RCC 7860 (cell line): ENCODE measurements around the gene CRKL.
"Not testable (repeated sequence)": the region's sequence is repeated elsewhere in the genome, so short reads cannot be mapped to it uniquely, and the experiment has no call there.

Experiments
- DNase-seq: peaks from one replicate; pipeline ENCODE4 v3.0.0-alpha.2; 2015; ENCODE audit warnings: low spot score
- FAIRE-seq: peaks from 2 replicates; lab custom pipeline; 2012; peaks lifted over from hg19 to GRCh38; lab: Jason Lieb, UNC

Gene CRKL

DNA sequence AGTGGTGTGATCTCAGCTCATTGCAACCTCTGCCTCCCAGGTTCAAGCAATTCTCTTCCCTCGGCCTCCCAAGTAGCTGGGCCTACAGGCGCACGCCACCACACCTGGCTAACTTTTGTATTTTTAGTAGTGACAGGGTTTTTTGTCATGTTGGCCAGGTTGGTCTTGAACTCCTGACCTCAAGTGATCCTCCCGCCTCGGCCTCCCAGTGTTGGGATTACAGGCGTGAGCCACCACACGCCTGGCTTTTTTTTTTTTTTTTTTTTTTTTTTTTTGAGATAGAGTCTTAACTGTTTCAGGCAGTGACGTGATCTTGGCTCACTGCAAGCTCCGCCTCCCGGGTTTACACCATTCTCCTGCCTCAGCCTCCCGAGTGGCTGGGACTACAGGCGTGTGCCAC lies 13.2 kb downstream of the CRKL start:
- FAIRE-seq, DNase-seq: not testable (repeated sequence)

DNA sequence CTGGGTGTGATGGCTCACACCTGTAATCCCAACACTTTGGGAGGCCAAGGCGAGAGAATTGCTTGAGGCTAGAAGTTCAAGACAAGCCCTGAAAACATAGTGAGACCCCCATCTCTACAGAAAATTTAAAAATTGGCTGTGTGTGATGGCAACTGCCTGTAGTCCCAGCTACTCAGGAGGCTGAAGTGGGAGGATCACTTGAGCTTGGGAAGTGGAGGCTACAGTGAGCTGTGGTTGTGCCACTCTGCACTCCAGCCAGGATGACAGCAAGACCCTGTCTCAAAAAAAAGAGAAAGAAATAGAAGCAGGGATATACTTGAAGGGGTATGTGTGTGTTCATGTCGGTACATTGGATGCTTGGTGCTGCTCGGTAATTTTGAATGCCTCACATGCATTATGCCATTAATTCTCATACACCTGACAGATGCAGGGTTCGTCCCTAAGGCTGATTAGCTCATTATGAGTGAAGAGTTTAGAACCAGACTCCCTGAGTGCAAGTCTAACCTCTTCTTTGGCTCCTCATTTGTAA lies 14.0 kb downstream of the CRKL start:
- FAIRE-seq (no peak), DNase-seq (no peak)

DNA sequence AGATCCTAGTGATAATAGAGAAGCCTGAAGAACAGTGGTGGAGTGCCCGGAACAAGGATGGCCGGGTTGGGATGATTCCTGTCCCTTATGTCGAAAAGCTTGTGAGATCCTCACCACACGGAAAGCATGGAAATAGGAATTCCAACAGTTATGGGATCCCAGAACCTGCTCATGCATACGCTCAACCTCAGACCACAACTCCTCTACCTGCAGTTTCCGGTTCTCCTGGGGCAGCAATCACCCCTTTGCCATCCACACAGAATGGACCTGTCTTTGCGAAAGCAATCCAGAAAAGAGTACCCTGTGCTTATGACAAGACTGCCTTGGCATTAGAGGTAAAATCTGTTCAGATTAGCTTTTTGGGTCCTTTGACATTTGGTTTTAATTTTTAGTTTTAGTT lies 16.7 kb downstream of the CRKL start:
- FAIRE-seq = no peak
- DNase-seq = no peak

DNA sequence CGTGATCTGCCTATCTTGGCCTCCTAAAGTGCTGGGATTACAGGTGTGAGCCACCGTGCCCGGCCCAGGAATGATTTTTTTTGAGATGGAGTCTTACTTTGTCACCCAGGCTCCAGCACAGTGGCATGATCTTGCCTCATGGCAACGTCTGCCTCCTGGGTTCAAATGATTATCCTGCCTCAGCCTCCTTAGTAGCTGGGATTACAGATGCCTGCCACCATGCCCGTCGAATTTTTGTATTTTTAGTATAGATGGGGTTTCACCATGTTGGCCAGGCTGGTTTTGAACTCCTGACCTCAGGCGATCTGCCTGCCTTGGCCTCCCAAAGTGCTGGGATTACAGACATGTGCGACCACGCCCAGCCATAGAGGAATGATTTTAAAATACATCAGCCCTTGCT lies 17.8 kb downstream of the CRKL start:
- DNase-seq, FAIRE-seq: not testable (repeated sequence)

DNA sequence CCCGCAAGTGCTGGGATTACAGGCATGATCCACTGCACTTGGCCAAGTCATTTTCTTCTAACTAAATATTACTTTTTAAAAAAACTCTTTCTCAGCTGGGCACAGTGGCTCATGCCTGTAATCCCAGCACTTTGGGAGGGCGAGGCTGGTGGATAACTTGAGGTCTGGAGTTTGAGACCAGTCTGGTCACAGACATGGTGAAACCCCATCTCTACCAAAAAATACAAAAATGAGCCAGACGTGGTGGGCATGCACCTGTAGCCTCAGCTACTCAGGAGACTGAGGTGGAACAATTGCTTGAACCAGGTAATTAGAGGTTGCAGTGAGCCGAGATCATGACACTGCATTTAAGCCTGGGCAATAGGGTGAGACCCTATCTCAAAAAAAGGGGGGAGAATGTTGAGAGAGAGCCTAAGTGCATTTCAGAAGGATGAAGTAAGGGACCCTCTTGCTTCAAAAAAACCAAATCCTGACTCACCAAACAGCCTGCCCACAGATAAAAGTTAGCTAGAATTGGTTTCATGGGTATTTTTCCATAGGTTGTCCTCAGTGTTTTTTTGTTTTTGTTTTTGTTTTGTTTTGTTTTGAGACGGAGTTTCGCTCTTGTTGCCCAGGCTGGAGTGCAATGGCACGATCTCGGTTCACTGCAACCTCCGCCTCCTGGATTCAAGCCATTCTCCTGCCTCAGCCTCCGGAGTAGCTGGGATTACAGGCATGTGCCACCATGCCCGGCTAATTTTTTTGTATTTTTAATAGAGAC lies 18.8 kb downstream of the CRKL start:
- not testable (repeated sequence) for DNase-seq, FAIRE-seq

DNA sequence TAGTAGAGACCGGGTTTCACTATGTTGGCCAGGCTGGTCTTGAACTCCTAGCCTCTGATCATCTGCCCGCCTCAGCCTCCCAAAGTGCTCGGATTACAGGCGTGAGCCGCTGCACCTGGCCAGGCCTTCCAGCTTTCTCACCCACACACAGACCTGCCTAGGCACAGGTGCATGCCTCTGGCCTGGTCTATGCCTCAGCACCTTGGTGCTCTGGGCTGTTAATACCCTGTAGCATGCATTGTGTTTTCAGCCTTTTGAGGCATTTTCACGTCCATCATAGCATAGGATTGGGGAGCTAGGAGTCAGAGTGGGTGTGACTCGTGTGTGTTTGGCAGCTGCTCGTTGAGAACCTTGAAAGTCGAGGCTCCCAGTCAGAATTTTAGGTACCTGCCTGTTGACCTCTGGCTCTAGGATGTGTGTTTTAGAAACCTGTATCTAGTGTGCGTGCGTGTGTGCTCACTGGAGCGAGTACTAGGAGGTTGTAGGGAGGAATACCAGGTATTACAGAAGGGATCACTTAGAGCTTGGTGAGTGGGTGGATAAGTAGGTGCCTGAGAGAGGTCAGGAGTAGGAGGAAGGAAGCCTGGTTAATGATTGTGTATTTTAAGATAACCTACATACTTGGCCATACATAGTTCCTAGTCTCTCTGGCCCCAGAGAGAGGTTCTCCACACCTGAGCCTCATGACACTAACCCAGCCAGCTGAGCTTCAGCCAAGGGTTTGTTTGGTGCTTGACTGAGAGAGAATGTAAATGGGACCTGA lies 20.0 kb downstream of the CRKL start:
- DNase-seq = no peak
- no peak for FAIRE-seq

DNA sequence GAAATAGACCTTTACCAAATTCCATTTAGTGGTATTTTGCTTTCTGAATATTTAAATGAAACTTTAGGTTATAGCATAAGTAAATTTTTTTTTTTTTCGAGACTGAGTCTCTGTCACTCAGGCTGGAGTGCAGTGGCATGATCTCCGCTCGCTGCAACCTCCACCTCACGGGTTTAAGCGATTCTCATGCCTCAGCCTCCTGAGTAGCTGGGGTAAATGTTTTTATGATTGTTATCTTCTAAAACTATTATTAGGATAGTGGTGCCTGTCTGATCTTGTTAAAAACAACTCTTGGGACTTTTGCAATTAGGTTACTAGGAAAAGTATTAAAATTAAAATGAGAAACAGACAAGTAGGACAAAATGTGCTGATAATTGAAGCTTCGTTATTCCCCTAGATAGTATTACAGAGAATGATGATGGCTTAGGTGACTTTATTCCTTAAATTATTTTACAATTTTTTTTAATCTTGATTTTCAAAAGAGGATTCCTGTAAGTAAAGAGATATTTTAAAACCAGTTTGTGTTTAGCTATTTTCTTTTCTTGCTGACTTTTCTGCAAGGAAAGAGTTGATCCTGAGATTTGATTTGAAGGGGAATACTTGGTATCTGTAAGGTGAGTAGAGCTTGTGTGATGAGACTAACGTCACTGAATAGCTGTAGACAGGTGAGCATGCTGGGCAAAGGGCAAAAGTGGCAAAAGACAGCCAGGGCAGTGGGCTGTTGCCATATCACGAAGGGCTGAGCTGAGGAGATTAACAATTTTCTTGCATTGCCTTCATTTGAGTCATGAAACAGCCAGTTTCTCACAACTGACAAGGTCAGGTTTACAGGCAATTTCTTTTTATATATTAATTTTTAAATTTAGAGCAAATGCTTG lies 20.8 kb downstream of the CRKL start:
- no peak for FAIRE-seq
- no peak for DNase-seq

DNA sequence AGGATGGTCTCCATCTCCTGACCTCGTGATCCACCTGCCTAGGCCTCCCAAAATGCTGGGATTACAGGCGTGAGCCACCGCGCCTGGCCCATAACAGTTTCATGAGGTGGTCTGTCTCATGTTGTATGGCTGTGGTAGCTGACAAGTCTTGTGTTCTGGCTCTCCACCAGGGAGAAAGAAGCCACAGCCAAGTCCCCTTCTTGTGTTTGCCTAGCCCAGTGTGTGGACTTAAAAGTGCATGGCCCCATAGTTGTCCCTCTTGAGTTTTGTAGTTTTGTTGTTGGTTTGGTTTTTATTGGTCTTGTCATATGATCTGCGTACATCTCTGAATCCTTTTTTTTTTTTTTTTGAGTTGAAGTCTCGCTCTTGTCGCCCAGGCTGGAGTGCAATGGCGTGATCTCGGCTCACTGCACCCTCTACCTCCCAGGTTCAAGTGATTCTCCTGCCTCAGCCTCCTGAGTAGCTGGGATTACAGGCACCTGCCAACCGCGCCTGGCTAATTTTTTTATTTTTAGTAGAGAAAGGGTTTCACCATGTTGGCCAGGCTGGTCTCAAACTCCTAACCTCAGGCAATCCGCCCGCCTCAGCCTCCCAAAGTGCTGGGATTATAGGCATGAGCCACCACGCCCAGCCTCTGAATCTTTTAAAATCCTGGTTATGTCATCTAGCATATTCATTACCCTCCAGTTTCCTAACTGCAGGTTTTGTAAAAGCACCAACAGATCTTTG lies 22.4 kb downstream of the CRKL start:
- not testable (repeated sequence) for FAIRE-seq, DNase-seq

DNA sequence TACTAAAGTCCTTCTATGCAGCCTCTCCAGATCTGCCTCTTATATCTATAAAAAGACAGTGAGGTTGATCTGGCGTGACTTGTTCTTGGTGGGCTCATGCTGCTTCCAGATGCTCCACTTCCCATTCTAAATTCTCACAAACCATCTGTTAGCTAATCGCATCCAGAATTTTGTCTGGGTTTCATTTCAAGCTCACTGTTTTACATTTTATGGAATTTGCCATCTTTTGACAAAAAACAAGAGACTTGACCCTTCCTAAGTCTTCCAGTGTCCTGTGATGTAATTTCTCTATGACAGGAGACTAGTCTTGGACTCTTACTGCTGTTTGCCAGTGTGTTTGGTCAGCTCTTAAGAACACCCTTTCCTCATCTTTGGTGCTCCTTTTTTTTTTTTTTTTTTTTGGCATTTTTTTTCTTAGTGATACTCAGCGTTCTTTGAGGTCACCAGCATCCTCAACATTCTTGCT lies 23.0 kb downstream of the CRKL start:
- FAIRE-seq (no peak), DNase-seq (no peak)

DNA sequence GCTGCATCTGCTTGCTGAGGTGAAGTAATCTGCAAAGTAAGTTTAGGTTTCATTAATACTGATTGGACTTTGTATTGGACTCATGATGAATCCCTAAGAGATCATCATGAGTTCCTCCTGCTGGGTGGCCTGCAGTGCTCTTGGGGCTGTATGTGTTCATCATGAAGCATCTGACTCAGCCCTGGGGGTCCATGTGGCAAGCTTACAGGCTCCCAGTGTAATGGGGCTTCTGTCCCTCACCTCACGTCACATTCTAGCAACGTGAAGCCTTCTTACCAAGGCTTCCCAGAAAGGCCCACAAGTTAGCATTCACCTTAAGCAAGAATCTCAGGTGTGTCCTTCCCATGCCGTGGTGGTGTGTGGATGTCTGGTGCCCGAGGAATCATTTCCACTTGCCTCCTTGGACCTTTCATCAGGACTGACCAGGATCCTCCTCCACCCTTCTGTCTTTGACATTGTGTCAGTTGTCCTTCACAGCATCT lies 23.7 kb downstream of the CRKL start:
- DNase-seq (no peak), FAIRE-seq (no peak)

DNA sequence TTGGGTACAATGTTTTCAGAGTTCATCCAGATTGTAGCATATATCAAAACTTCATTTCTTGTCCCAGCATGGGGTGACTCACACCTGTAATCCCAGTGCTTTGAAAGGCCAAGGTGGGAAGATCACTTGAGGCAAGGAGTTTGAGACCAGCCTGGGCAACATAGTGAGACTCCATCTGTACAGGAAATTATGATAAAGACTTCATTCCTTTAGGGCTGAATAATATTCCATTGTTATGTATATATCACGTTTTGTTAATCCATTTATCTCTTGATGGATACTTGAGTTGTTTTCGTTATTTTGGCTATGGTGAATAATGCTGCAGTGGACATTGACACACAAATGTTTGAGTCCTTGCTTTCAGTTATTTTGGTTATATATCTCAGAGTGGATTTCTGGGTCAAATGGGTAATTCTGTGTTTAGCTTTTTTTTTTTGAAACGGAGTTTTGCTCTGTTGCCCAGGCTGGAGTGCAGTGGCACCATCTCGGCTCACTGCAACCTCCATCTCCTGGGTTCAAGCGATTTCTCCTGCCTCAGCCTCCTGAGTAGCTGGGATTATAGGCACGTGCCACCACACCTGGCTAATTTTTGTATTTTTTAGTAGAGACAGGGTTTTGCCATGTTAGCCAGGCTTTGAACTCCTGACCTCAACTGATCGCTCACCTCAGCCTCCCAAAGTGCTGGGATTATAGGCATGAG lies 25.1 kb downstream of the CRKL start:
- not testable (repeated sequence) for FAIRE-seq

DNA sequence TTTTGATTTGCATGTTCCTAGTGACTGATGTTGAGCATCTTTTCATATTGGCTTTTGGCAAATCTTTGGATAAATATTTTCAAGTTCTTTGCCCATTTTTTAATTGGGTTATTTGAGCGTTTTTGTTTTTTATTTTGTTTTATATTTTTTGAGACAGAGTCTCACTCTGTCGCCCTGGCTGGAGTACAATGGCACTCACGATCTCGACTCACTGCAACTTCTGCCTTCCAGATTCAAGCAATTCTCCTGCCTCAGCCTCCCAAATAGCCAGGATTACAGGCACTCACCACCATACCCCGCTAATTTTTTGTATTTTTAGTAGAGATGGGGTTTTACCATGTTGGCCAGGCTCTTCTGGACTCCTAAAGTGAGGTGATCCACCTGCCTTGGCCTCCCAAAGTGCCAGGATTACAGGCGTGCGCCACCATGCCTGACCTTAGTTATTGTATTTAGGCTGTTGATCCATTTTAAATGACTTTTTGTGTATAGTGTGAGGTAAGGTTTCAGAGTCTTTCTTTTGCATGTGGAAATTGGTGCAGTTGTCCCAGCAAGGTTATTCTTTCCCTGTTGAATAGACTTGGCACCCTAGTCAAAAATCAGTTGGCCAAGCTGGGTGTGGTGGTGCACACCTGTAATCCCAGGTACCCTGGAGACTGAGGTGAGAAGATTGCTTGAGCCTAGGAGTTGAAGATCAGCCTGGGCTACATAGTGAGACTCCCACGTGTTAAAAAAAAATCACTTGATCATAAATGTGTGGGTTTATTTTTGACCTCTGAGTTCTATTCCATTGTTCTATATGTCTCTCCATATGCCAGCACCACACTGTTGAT lies 26.1 kb downstream of the CRKL start:
- DNase-seq (no peak), FAIRE-seq (no peak)

More for the DNA sequence above, 25.1 kb downstream of the CRKL start:
- not testable (repeated sequence) for DNase-seq

DNA sequence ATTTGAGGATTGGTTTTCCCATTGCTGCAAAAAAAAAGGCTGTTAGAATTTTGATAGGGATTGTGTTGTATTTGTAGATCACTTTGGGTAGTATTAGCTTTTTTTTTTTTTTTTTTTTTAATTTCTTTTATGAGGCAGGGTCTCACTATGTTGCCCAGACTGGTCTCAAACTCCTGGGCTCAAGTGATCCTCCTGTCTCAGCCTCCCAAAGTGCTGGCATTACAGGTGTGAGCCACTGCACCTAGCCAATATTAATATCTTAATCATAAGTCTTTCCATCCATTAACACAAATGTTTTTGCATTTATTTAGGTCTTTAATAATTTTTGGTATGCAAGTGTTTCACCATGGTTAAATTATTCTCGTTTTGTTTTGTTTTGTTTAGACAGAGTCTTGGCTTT lies 26.8 kb downstream of the CRKL start:
- FAIRE-seq = no peak
- no peak for DNase-seq

DNA sequence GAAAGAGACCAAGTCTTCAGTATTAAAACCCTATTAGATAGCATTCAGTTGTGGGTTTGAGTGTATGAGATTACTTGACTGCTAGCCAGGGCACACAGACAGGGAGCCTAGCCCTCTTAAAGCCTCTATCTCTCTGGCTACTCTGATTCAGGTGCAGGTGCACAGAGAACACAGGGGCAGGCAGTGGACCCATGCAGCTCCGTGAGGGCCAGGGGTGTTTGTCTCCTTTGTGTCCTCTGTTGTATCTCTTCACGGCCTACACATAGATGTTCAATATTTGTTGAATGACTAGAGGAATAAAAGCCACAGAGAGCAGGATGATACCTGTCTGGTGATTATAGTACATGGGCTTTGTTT lies 28.3 kb downstream of the CRKL start:
- DNase-seq = no peak
- FAIRE-seq = no peak

DNA sequence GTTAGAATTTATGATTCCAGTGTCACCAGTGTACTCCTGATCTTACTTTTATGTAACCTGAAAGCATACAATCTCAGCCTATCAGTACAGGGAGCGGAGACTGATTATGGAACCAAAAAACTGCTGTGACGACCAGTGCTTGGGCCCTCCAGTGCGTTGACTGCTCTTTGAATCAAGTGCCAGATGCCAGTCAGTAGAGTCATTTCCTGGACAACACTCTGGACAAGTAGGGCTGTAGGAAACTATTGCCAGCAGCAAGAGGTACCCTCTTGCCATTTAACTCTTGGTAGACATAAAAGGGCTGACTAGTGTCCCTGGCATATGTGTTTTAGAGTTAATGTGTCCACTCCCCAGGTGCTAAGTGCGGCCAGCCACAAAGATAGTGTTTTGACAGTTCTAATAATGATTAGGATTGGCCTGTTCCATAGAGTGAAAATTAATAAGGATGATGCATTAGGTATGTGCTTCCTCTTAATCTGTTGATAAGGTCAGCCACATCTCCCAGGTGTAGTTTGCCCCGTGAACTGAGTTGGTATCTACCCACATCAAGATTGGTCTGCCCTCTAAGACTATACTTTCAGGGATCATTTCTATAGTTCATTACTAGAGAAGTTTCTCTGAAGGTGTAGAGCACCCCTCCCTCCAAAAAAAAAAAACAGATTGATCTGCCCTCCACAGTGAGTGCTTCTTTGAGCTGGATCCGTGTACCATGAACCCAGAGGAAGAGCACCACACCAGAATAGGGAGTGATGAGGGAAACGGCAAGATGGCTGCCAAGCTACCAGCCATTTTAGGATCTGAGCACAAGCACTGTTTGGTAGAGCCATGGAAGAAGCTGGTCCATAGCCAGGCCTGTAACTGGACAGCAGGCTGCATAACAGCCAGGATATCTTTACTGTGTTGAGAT lies 29.1 kb downstream of the CRKL start:
- FAIRE-seq (no peak), DNase-seq (peak; percentile 12)

DNA sequence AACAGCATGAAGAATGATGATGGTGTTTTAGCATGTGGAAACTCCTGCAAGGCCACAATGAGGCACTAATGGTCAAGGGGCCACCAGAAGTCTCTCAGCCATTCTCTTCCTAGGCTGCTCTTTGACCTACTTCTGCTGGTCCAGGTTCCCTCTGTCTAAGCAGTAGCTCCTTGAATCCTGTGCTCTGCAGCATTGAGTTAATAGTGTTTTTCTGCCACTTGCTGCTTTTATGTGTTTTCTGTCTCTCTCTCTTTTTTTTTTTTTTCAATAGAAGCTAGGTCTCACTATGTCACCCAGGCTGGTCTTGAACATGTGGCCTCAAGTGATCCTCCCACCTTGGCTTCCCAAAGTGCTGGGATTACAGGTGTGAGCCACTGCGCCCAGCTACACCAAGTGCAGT lies 29.8 kb downstream of the CRKL start:
- DNase-seq (no peak), FAIRE-seq (no peak)

DNA sequence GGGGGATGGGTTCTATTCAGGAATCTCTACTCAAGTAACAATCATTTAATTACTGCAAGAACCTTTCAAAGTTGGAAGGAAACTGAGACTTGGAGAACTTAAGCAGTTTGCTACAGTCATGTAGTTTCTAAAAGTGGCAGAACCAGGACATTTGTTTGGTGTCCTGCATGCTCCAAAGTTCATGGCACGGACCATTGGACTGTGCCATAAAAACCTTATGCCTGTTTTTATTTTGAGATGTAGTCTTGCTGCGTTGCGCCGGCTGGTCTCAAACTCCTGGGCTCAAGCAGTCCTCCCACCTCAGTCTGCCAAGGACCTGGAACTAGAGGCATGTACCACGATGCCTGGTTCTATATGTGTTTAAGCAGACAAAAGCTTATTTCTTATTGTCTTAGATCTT lies 31.2 kb downstream of the CRKL start:
- no peak for FAIRE-seq
- DNase-seq = no peak

DNA sequence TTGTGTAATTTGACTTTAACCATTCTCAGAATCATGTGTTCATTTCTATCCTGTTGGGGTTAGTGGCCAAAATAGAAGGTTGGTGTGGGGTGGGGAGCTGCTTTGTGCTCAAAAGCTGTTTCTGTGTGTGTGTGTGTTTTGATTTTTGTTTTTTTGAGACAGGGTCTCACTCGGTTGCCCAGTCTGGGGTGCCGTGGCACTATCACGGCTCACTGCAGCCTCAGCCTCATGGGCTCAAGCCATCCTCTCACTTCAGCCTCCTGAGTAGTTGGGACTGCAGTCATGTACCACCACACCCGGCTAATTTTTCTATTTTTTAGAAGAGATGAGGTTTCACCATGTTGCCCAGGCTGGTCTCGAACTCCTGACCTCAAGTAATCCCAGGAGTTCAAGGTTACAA lies 31.8 kb downstream of the CRKL start:
- no peak for FAIRE-seq
- DNase-seq = no peak
